IMR-90 (cell line): ENCODE results near the gene P4HA3.

ENCODE experiments used
- BHLHE40 ChIP-seq: fragments of 150-350 bp; IDR thresholded peaks from 2 replicates; pipeline ENCODE4 v1.6.1; 2016; ENCODE audit warnings: mild to moderate bottlenecking, low read depth, low read length
- CEBPB ChIP-seq: IDR thresholded peaks from 2 replicates; pipeline ENCODE4 v1.6.1; 2012; ENCODE audit warnings: low read depth, low read length, improper control_type of control experiment
- POLR2A ChIP-seq: IDR thresholded peaks from 2 replicates; pipeline ENCODE4 v1.6.1; 2012; ENCODE audit warnings: mild to moderate bottlenecking, low read depth, low read length
- RAD21 ChIP-seq: IDR thresholded peaks from 2 replicates; pipeline ENCODE4 v1.6.1; 2012; ENCODE audit warnings: low read length, improper control_type of control experiment
- RCOR1 ChIP-seq: IDR thresholded peaks from 2 replicates; pipeline ENCODE4 v1.6.1; 2012; ENCODE audit warnings: mild to moderate bottlenecking, low read length, improper control_type of control experiment; ENCODE audit not compliant: insufficient replicate concordance
- USF2 ChIP-seq: fragments of 150-350 bp; IDR thresholded peaks from 2 replicates; pipeline ENCODE4 v1.6.1; 2017; ENCODE audit warnings: mild to moderate bottlenecking, antibody characterized with exemption, low read length, low read depth
- TF ChIP-seq, protein P1 (sequence below): conservative IDR thresholded peaks from 2 replicates; pipeline ENCODE4 v1.5.1; 2012; ENCODE audit warnings: mild to moderate bottlenecking, low read depth, low read length, improper control_type of control experiment

DNA sequence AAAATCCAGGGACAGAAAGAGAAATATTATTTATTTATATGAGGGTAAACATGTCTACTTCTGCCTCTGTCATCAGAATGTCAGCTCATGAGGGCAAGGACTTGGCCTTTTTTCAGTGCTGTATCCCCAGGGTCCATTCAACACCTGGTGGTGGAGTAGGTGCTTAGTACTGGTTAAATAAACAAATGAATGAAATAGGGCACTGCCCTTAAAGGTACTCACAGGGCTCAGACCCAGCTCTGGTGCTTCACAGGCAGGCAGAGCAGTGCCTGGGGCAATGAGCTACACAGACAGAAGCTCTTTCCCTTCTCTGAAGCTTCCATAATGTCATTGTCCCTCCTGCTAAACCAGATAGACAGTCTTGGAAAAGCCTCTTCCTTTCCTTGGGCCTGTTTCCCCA is 30.9 kb downstream of the P4HA3 start:
- TF ChIP-seq BHLHE40: no peak
- TF ChIP-seq POLR2A: no peak
- TF ChIP-seq, protein P1, sequence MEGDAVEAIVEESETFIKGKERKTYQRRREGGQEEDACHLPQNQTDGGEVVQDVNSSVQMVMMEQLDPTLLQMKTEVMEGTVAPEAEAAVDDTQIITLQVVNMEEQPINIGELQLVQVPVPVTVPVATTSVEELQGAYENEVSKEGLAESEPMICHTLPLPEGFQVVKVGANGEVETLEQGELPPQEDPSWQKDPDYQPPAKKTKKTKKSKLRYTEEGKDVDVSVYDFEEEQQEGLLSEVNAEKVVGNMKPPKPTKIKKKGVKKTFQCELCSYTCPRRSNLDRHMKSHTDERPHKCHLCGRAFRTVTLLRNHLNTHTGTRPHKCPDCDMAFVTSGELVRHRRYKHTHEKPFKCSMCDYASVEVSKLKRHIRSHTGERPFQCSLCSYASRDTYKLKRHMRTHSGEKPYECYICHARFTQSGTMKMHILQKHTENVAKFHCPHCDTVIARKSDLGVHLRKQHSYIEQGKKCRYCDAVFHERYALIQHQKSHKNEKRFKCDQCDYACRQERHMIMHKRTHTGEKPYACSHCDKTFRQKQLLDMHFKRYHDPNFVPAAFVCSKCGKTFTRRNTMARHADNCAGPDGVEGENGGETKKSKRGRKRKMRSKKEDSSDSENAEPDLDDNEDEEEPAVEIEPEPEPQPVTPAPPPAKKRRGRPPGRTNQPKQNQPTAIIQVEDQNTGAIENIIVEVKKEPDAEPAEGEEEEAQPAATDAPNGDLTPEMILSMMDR: no peak
- no peak for TF ChIP-seq RCOR1
- TF ChIP-seq RAD21: no peak
- no peak for TF ChIP-seq USF2
- no peak for TF ChIP-seq CEBPB
